Left kidney (tissue), 8 donors: ENCODE data around the gene TGFB3. TPM values are rescaled to one million over a fixed set of nuclear protein-coding genes. Genes with fewer than 3 reads are reported as not detected.
"Not testable (repeated sequence)": the region's sequence is repeated elsewhere in the genome, so short reads cannot be mapped to it uniquely, and the experiment has no call there.

ENCODE experiments used
- DNase-seq: peaks from one replicate; pipeline ENCODE4 v3.0.0-alpha.2; 2013
- long read RNA-seq, 8 donors: transcript quantifications; one replicate each; lab custom pipeline, GENCODE V29; 2026
- polyA plus RNA-seq: library from polyadenylated mRNA; unstranded; fragments of 120-200 nt; gene quantifications from one replicate; pipeline ENCODE4 v1.2.1, GENCODE V29; 2013; ENCODE audit not compliant: insufficient read length

Gene TGFB3
- 18.3 TPM for polyA plus RNA-seq
- long read RNA-seq, donor 1 = 0 reads
- long read RNA-seq, donor 2, partial matches to known transcripts = 0 of 3 reads
- long read RNA-seq, donor 2, other reads (novel, unspliced or antisense) = 0 of 3 reads
- long read RNA-seq, donor 3, partial matches to known transcripts = 0 of 1 reads
- long read RNA-seq, donor 3, other reads (novel, unspliced or antisense) = 0 of 1 reads
- long read RNA-seq, donor 4 = 0 reads
- long read RNA-seq, donor 5 = 0 reads
- long read RNA-seq, donor 6, partial matches to known transcripts = 0 of 2 reads
- long read RNA-seq, donor 6, other reads (novel, unspliced or antisense) = 0 of 2 reads
- long read RNA-seq, donor 7, partial matches to known transcripts = 5 of 8 reads
- long read RNA-seq, donor 7, other reads (novel, unspliced or antisense) = 0 of 8 reads
- long read RNA-seq, donor 8, partial matches to known transcripts = 0 of 1 reads
- long read RNA-seq, donor 8, other reads (novel, unspliced or antisense) = 0 of 1 reads

DNA sequence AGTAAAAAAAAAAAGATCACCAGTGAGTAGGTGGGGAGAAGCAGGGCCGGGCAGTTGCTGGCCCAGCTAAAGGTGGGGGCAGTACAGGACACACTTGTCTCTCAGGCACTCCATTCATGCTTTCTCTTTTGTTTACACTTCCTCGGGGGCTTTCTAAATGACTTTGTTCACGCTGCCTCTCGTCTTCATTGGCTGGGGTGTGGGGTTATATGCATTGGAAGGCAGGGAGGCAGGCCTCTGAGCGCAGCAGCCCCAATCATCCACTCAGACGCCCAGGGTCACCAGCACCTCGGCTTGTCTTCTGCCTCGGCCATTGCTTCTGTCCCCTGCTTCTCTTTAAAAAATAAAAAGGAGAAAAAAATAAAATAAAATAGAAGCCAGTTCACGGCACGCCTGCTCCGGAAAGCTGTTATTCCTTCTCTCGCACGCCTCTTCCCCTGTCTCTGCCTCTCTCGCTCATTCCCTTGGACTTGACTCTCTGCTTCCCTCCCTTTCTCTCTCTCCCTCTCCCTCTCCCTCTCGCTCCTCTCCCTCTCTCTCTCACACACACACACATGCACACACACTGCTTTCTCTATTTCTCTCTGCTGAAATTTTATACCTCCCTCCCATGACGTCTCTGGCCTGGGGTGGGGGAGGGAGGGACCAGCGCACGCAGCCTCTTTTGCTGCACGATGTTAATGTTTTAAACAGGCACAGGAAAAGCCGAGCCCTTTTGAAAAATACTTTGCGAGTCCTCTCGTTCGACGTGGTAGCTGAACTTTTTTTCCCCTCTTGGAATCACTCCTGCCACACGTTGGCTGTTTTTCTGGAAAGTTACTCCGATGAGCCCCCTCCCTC lies at the start of gene TGFB3:
Gene TGFB3 (minus strand): TSS at position 570 of the 840 bp plus-strand sequence. CDS start 1,102 bp downstream, outside the sequence.
- peak; percentile 88 for DNase-seq

GRCh38 chr14:76024211-76024907 lies 42.6 kb upstream of the TGFB3 start:
- no peak for DNase-seq

- DNase-seq = no peak
Measured at GRCh38 chr14:76023757-76024156, 42.0 kb upstream of the TGFB3 start.

- DNase-seq = no peak
Measured at GRCh38 chr14:76022991-76023390, 41.2 kb upstream of the TGFB3 start.

GRCh38 chr14:76019676-76020075 lies 37.9 kb upstream of the TGFB3 start:
- no peak for DNase-seq

DNA sequence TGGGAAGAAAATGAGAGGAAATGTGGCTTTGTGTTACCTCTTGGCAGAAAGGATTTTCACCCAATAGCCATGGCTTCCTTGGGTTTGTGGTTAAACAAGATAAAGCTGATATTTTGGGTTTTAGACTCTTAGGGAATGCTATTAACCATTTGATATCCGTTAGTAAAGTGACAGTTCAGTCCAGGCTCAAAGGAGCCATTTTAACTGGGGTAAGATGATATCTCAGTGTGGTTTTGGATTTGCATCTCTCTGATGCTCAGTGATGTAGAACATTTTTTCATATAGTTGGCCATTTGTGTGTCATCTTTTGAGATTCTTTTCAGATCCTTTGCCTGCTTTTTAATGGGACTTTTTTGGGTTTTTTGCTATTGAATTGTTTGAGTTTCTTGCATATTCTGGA lies 33.9 kb upstream of the TGFB3 start:
- no peak for DNase-seq

GRCh38 chr14:76015191-76015590 lies 33.4 kb upstream of the TGFB3 start:
- DNase-seq = no peak

DNA sequence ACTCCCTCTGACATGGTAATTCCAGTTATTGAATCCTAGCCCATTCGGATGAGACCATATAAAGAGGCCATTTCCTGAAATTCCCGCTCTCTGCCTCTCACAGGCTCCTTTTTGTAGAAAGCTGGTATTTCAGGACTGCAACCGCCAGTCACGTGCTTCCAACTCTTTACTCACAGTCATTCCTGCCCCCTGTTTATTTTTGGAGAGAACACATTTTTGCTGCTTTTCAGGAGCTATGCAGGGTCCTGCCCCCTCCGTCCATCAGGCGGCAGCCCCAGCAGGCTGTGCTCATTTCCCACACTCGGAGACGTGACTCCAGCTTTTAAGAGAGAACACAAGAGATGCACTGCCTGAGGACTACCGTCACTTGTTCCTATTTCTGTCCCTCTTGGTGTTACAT lies 30.6 kb upstream of the TGFB3 start:
- DNase-seq = peak; percentile 33

DNA sequence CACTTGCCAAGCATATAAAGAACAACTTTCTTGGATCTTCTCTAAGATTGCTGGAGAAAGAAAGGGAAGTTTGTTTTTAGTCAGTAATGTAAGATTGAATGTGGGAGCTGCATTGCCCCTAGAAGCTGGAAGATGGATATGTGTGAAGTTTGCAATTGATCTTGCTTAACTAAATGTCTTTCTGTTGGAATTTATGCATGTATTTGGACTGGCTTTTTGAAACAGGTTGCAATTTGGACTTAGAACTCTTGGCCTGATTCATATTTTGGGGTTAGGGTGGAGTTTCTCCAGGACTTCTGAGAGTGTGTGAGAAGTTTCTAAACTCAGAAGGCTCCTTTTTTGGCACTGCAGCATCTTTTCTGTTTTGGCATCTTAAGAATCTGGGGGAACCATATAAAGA lies 30.1 kb upstream of the TGFB3 start:
- DNase-seq = no peak

DNA sequence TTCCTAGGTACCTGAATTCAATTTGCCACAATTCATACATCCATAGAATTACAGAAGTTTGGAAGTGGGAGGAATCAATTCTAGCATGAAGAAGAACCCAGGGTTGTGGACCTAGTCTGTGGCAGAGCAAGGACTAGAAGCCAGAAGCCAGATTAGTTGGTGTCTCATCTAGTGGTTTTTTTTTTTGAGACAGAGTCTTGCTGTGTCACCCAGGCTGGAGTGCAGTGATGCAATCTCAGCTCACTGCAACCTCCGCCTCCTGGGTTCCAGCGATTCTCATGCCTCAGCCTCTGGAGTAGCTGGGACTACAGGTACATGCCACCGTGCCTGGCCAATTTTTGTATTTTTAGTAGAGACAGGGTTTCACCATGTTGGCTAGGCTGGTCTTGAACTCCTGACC lies 27.8 kb upstream of the TGFB3 start:
- DNase-seq = not testable (repeated sequence)

DNA sequence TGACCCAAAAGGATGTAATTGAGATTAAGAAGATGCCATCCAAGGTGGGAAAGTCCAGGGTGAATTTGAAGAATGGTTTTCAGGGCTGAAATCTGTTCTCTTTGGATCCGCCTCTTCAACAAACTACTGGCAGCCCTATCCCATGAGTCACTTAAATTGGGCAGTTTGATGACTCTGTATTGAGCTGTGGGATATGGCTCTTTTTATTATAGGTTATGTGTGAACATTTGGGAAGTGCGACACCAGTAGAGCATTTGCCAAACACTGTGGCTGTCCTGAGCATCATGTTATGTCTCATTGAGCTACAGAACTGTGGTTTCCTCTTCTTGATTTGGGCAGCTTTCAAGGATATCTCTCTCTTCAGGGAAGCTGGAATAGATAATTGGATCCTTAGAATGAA lies 26.1 kb upstream of the TGFB3 start:
- DNase-seq = no peak

DNA sequence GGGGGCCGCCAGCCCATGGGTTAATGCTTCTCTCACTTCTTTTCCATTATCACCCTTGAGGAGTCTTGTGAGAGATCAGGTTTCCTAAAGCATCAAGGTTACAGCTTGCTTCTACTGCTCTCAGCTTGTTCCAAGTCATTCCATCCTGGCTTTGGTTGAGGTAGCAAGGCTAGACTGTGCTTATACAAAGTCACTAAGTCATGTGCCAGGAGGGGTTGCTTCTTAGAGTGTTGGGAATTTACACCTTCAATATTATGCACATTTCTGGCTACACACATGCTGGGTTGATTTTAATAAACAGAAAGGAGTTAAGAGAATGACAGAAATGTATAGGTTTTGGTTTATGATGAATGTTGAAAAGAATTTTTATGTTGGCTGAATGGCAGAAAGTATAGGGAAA lies 25.6 kb upstream of the TGFB3 start:
- no peak for DNase-seq

GRCh38 chr14:76006253-76006652 lies 24.5 kb upstream of the TGFB3 start:
- DNase-seq = no peak

DNA sequence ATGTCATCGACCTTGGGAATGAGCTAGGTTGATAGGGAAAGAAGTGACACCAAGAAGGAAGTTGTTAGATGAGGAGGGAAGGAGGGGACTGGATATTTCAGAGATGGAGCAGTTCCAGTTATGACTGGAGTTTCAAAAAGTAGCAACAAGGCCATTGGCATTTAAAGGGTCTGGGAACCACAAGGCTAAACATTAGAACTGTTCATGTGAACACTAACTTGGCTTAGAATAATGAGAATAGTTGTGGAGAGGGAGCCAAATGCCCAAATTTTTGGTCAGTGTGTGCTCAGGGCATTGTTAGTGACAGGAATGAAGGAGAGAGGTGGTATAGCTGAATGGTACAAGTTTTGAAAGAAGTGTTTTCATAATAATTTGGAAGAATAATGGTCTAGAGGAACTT lies 20.6 kb upstream of the TGFB3 start:
- DNase-seq = no peak

DNA sequence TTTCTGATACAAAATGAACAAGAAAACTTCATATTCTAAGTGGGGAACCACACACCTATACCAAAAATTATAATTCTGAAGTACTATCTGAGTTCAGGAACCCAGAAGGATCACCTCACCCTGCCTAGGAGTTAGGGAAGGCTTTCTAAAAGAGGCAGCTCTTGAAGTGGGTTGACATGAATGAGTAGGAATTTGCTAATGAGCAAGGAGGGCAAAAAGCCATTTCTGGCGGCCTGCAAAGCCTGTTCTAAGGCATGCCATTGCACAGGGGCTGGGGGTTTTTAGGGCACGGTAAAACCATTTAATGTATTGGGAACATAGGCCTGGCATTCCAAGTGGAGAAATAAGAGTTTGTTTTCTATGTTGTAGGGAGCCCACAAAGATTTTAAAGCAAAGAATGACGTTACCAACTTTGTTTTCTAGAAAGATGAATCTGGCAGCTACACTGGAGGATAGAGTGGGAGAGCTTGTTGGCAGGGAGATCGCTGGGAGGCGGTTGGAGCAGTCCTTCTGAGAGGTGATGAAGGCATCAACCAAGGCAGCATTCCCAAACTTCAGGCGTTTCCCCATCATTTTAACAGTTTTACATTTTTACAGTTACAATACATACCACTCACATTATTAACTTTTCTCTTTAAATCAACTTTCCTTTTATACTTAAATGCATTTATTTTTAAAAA lies 17.9 kb upstream of the TGFB3 start:
- DNase-seq = no peak

DNA sequence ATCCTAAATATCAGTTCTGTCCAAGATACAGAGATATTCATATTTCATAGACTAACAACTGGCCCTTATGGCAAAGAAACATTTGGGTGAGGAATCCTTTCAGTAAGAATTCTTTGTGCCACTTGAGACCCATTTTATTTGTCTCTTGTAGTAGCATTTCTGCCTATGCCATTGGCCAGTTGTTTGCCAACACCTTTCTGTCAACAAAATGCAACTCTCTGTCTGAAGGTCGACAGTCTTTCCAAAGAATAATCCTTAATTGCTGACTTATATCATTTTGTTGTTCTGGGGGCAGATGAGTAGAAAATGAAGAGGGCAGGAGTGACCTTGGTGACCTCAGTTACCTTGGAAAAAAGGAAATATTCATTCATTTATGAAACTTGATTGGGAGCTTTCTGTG lies 14.7 kb upstream of the TGFB3 start:
- DNase-seq = no peak

- no peak for DNase-seq
Measured at GRCh38 chr14:75995372-75996041, 13.7 kb upstream of the TGFB3 start.

GRCh38 chr14:75993567-75994041 lies 11.8 kb upstream of the TGFB3 start:
- DNase-seq = no peak

- no peak for DNase-seq
Measured at GRCh38 chr14:75991753-75992152, 10.0 kb upstream of the TGFB3 start.

DNA sequence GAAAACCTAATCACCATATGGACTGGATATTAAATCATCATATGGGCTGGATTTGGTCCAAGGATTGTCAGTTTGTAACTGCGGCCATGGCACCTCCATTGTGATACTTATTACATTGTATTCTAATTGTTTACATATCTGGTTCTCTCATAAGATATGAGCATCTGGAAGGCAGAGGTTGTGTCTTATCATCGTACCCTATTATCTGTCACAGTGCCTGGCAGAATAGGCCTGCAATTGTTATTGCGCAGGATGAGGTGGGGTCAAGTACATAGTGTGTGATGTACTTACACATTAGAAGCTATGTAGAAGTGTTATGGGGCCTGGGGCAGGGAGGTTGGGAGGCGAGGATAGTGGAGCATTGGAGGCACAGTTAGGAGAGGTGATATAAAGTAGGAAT lies 8.5 kb upstream of the TGFB3 start:
- DNase-seq = no peak

GRCh38 chr14:75989134-75989533 lies 7.3 kb upstream of the TGFB3 start:
- DNase-seq = no peak
